GM18508 (cell line): ENCODE results near the gene LCOR.
"Not testable (repeated sequence)": the region's sequence is repeated elsewhere in the genome, so short reads cannot be mapped to it uniquely, and the experiment has no call there.

ENCODE experiments used
- ATAC-seq: cut with Tn5 transposase; IDR thresholded peaks from one replicate; pipeline ENCODE4 v1.9.1; 2021; ENCODE audit warnings: moderate number of reproducible peaks; ENCODE audit not compliant: insufficient read depth, unreplicated experiment

The LCOR gene

GRCh38 chr10:96831867-96832720, at the start of gene LCOR:
Gene LCOR, plus strand, starts transcription at chr10:96832298. Its CDS starts 116,760 bp downstream, at chr10:96949058.
- no peak for ATAC-seq

GRCh38 chr10:96784253-96784652, 47.8 kb upstream of the LCOR start:
- ATAC-seq: no peak

- ATAC-seq: no peak
Observed at GRCh38 chr10:96789571-96790108, 42.5 kb upstream of the LCOR start.

- ATAC-seq: no peak
Observed at GRCh38 chr10:96791902-96792301, 40.2 kb upstream of the LCOR start.

GRCh38 chr10:96794836-96795733, 37.0 kb upstream of the LCOR start:
- no peak for ATAC-seq

- no peak for ATAC-seq
Observed at GRCh38 chr10:96797485-96797884, 34.6 kb upstream of the LCOR start.

GRCh38 chr10:96803288-96803664, 28.8 kb upstream of the LCOR start:
- ATAC-seq: no peak

- ATAC-seq: no peak
Observed at GRCh38 chr10:96814264-96814663, 17.8 kb upstream of the LCOR start.

GRCh38 chr10:96818971-96819370, 13.1 kb upstream of the LCOR start:
- ATAC-seq: not testable (repeated sequence)

- no peak for ATAC-seq
Observed at GRCh38 chr10:96820765-96821164, 11.3 kb upstream of the LCOR start.

GRCh38 chr10:96826438-96826837, 5.7 kb upstream of the LCOR start:
- ATAC-seq: no peak

GRCh38 chr10:96828609-96829008, 3.5 kb upstream of the LCOR start:
- no peak for ATAC-seq

GRCh38 chr10:96829029-96829773, 2.9 kb upstream of the LCOR start:
- no peak for ATAC-seq

- ATAC-seq: peak; percentile 39
Observed at GRCh38 chr10:96830511-96831199, 1.4 kb upstream of the LCOR start.

GRCh38 chr10:96831200-96831866, 765 bp upstream of the LCOR start:
- ATAC-seq: no peak

- ATAC-seq: no peak
Observed at GRCh38 chr10:96832721-96833219, 672 bp downstream of the LCOR start.

GRCh38 chr10:96833220-96834001, 1.3 kb downstream of the LCOR start:
- ATAC-seq: no peak

GRCh38 chr10:96834120-96834519, 2.0 kb downstream of the LCOR start:
- ATAC-seq: no peak
